Measurements from ENCODE around the gene ZGPAT.
"Not testable (repeated sequence)": the region's sequence is repeated elsewhere in the genome, so short reads cannot be mapped to it uniquely, and the experiment has no call there.

ZGPAT gene

GRCh38 chr20:63705232-63706026 is 2.4 kb upstream of the ZGPAT start:
- no peak for DNase-seq

DNA sequence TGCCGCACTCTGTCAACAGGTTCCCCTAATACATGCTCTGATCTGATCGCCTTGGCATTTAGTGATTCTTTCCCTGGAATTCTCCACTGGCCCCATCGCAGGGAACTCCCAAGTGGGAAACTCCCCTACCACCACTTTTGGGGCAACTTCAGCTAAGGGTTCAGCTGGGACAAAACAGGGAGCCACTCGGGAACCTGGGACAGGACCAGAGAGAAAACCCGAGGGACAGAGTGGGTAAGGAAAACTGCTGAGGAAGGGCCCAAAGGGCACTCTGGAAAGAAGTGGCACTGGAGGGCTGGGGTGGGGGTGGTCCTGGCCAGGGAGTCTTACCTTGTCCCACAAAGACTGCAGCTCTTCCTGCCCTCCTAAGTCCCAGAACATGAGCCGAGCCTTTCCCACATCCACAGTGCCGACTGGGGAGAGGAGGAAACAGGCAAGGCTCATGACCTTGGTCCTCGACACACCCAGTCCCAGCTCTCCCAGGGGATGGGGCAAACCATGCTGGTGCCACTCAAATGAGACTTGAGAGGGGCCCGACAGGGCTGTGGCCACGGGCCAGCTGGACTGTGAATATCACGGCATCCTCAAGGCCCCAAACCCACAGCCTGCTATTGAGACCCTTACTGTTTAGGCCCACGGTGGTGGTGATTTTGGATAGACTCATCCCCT is 1.7 kb upstream of the ZGPAT start:
- no peak for DNase-seq

- DNase-seq = no peak
Observed at GRCh38 chr20:63706852-63707557, 834 bp upstream of the ZGPAT start.

GRCh38 chr20:63708301-63709148 is 686 bp downstream of the ZGPAT start:
- no peak for DNase-seq

GRCh38 chr20:63709149-63709527 is 1.3 kb downstream of the ZGPAT start:
- no peak for DNase-seq

- DNase-seq = no peak
Observed at GRCh38 chr20:63711085-63711645, 3.3 kb downstream of the ZGPAT start.

- no peak for DNase-seq
Observed at GRCh38 chr20:63712191-63712590, 4.4 kb downstream of the ZGPAT start.

DNA sequence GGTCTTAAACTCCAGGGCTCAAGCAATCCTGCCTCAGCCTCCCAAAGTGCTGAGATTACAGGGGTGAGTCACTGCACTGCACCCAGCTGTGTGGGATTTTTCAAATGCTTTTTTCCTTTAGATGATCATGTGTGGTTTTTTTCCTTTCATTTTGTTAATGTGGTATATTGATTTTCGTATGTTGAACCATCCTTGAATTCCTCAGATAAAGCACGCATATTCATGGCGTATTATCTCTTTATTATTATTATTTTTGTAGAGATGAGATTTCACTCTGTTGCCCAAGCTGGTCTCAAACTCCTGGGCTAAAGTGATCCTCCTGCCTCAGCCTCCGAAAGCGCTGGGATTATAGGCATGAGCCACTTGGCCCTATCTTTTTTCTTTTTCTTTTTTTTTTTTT is 7.0 kb downstream of the ZGPAT start:
- DNase-seq = no peak

GRCh38 chr20:63718996-63719395 is 11.2 kb downstream of the ZGPAT start:
- no peak for DNase-seq

- not testable (repeated sequence) for DNase-seq
Observed at GRCh38 chr20:63722967-63723622, 15.3 kb downstream of the ZGPAT start.

- DNase-seq = not testable (repeated sequence)
Observed at GRCh38 chr20:63730189-63730733, 22.4 kb downstream of the ZGPAT start.

- no peak for DNase-seq
Observed at GRCh38 chr20:63731410-63731809, 23.6 kb downstream of the ZGPAT start.

DNA sequence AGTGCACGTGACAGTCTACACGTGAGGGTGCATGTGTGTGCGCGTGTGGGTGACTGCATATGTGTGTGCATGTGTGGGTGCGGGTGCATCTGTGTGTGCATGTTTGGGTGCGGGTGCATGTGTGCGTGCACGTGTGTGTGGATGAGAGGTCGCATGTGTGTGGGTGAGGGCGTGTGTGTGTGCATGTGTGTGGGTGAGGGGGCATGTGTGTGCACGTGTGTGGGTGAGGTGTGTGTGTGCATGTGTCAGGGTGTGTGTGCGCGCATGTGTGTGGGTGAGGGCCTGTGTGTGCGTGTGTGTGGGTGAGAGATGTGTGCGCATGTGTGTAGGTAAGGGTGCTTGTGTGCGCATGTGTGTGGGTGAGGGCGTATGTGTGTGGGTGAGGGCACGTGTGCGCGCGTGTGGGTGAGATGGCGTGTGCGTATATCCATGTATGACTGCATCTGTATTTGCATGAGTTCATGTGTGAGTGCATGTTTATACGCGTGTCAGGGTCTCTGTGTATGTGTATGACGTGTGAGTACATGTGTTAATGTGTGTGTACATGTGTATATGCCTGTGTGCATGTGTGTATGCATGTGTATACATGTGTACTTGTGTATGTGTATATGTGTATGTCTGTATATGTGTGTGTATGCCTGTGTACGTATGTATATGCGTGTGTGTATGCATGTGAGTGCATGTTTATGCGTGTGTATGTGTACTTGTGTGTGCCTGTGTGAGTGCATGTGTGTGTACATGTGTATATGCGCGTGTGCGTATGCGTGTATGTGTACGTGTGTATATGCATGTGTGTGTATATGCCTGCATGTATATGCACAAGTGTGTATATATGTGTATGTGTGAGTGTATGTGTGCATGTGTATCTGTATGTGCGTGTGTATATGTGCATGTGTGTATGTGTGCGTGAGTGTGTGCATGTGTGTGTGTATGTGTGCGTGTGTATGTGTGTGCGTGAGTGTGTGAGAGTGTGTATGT is 24.6 kb downstream of the ZGPAT start:
- no peak for DNase-seq

- no peak for DNase-seq
Observed at GRCh38 chr20:63733117-63733516, 25.3 kb downstream of the ZGPAT start.

- DNase-seq = no peak
Observed at GRCh38 chr20:63733579-63734081, 25.8 kb downstream of the ZGPAT start.

DNA sequence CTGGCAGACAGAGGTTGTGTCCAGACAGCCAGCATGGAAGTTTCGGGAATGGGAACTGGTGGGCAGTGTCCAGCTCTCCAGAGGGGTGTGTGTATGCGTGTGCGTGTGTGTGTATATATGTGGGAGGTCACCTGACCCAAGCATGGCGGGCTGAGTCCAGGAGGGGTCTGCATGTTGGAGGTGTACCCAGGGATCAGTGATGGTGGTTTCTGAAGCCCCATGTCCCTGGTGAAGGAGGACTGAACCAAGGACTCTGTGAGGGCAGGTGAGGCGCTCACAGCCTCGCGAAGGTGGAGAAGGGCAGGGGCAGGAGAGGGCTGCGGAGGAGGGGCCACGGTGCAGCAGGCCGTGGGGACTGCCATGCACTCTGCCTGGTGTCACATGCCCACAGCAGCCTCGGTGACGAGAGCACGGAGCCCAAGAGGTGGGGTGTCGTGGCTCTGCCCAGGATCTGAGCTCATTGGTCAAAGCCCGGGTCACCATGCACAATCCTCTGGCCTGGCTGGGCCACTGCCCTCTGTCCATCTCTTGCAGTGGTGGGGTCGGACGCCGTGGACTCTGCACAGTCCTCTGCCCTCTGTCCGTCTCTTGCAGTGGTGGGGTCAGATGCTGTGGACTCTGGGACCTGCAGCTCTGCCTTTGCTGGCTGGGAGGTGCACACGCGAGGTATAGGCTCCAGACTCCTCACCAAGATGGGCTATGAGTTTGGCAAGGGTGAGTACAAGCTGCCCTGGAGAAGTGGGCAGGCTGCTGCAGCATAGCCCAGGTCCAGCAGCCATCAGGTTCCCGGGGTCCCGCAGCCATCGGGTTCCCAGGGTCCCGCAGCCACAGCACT is 26.5 kb downstream of the ZGPAT start:
- DNase-seq = no peak

DNA sequence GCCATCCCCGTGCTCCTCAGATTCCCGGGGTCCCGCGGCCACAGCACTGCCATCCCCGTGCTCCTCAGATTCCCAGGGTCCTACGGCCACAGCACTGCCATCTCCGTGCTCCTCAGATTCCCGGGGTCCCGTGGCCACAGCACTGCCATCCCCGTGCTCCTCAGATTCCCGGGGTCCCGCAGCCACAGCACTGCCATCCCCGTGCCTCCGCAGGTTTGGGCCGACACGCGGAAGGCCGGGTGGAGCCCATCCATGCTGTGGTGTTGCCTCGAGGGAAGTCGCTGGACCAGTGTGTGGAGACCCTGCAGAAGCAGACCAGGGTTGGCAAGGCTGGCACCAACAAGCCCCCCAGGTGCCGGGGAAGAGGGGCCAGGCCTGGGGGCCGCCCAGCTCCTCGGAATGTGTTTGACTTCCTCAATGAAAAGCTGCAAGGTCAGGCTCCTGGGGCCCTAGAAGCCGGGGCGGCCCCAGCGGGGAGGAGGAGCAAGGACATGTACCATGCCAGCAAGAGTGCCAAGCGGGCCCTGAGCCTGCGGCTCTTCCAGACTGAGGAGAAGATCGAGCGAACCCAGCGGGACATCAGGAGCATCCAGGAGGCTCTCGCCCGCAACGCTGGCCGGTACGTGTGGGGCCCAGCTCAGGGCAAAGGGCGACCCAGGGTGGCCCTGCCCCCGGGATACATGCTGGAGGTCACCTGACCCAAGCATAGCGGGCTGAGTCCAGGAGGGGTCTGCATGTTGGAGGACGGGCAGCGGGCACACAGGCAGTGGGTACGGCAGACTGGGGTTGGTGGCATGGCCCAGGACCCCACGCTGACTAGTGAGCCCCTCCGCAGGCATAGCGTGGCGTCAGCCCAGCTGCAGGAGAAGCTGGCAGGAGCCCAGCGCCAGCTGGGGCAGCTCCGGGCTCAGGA is 27.4 kb downstream of the ZGPAT start:
- DNase-seq = no peak
